HG03575 (cell line): Measurements from ENCODE around the gene NFIA.

Experiments
- ATAC-seq: cut with Tn5 transposase; IDR thresholded peaks from one replicate; pipeline ENCODE4 v1.9.1; 2021; ENCODE audit not compliant: unreplicated experiment, insufficient number of reproducible peaks, low FRiP score; ENCODE audit errors: extremely low read depth

NFIA gene

DNA sequence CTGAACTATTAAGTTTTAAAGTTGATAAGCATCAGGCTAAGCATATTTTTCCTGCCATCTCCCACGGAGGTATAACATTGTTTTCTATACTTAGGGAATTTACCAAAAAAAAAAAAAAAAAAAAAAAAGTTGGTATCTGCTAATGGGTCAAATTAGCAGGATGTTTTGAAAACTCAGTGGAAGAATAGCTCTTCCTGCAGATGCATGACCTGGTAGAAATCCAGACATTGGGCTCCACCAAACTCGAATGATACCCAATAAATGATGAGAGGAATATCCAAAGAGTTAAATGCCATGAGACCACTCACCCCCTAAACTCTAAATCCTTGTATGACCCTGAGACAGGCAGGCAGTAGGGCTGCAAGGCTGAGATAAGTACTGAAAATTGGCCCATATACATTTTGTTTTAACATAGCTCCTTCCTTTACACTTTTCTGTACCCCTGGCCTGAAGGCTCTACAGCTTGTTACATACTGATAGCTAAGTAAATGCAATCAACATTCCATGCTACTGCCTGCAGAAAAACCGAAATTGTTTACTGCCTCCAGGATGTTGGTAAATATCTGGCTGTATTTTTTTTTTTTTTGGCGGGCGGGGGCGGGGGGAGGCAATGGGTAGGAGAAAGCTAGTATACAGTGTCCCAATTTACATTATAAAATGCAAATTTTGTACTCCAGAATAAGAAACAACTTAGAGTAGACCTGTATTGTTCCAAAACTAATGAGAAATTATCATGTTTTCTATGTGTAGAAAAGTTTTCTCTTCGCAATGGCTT, 57.6 kb downstream of the NFIA start:
- ATAC-seq = no peak

DNA sequence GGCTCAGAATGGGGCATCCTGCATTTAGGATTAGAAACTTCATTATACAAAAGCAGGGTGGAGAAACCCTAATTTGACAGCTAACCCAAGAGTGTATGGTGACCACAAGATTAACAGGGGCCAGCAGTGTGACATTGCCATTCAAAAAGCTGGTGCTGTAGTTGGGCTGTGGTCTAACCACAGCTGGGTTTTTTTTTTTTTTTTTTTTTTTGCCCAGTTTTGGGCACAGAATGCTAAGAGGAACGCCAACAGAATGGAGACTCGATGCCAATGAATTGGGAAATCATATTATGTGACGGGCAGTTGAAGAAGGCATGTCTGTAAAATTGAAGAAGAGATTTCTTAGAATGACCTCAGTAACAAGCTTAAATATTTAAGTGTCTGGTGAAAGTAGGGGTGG, 58.4 kb downstream of the NFIA start:
- no peak for ATAC-seq

DNA sequence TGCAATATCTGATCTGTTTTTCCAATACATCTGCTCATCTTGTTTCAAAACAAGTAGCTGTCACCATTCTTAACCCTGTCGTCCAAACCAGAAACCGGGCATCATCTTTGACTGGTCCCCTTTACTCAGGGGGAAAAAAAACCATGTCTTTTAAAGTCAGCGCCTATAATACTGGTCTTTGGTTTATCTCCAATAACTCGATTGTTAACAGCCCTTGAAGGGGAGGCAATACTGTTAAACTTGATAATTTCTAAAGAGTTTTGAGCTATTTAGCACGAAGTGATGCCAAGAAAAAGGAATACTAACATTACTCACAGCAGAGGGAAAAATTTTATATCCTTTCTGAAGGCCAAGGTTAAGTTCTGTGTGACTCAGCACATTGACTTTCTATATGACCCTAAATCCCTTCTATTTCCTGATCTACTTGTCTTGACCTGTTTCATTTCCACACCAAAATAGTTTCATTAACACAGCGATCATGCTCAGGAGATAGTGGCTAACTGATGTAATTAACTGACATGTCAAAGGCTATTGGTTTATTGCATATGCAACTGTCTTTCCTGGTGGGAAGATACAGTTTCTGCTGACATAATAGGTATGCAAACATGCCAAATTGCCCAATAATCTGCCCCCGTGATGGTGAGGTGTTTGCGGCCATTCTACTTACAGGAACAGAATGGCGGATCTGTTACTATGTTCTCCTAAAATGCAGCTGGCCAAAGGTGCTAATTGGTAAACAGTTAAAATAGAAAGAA, 59.1 kb downstream of the NFIA start:
- ATAC-seq = no peak

DNA sequence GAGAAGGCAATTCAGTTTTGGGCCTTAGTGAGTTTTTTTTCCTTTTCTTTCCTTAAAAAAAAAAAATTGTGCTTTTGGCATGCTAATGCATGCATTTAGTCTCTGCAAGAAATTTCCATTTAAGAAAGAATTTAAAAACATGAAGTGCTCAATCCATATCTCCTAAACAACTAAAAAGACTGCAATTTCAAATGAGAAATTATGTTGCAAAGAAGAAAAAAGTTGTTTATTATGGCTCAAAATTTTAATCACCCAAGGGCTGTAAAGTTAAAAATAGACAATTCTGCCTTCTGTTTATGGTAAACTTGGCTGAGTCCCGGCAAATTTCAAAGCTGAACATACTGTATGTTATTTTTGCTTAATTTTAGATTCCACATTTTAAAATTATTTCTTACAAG, 59.7 kb downstream of the NFIA start:
- no peak for ATAC-seq

DNA sequence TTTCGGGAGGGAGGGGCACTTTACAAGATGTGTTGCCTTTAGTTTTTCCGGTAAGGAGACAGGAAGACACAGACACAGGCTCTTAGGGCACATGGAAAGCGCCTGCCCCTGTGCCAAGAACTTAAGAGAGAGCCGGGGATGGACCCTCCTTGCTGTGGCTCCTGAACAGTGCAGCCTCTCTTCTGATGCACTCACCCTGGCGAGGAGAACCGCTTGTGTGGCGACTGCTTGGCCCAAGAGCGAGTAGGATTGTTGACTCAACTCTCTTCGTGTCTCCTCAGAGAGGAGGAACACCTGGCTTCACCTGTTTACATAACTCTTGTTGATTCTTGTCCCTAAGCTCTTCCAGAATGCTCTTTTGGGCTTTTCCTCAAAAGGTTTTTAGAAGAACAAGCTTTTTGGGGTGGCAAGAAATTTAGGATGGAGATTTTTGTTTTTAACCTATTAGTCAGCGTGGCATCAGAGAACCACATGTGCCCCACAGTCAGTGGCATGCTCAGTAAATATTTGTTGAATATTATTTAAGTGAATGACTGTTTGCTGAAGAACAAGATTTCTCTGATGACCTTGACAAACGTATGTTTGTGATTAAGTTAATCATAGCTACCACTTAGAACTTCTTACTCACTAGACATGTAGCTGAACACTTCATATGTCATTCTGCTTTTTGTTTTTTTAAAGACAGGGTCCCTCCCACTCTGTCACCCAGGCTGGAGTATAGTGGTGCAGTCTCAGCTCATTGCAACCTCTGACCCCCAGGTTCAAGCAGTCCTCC, 60.6 kb downstream of the NFIA start:
- ATAC-seq = no peak

DNA sequence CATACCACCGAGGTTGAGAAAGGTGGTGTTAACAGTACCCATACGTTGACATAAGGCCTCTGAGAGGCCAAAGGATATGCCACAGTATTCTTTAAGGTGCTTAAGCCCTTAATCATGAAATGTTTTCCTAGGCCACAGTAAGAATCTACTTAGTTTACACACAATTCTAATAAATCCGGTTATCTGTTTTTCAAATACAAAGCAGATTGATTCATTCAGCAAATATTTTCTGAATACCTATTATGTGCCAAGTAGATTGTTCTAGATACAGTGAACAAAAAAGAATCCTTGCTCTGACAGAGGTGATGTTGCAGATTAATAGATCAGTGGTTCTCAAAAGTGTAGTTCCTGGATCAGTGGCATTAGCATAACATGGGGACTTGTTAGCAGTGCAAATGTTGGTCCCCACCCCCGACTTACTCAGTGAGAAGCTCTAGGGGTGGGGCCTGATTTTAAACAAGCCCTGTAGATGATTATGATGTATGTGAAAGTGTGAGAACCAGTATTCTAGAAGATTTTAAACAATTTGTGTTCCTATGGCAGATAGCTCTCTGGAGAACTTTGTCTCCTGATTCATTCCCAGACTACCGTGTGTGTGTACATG, 61.6 kb downstream of the NFIA start:
- ATAC-seq = no peak

DNA sequence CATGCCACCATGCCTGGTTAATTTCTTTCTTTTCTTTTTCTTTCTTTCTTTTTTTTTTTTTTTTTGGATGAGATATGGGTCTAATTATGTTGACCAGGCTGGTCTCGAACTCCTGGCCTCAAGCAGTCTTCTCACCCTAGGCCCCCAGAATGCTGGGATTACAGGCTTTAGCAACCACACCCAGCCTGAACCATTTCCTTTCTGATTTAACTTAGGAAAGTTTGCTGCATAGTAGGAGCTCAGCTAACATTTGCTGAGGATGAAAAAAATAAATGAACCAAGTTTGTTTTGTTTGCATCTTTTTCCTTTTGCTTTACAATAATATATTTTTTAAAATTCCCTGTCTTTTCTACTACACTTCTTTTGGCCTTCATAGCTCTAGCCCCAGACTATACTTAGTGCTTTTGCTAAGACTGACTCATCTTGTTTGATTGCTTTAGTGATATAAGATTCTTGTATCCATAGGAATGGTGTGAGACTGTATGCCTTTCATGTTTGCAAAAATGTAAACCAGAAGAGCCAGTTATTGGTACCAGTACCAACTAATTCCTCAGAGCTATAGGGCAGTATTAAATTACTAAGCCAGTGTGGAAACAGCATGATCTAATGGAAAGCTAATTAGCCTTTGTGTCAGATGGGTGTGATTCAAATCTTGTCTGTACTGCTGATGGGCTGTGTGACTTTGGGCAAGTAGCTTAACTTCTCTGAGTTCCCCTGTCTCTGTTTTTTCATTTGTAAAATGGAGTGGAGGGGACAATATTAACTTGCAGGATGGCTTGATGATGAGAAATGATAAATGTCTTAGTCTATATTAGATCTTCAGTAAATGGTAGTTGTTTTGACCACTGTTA, 66.9 kb downstream of the NFIA start:
- ATAC-seq = no peak

DNA sequence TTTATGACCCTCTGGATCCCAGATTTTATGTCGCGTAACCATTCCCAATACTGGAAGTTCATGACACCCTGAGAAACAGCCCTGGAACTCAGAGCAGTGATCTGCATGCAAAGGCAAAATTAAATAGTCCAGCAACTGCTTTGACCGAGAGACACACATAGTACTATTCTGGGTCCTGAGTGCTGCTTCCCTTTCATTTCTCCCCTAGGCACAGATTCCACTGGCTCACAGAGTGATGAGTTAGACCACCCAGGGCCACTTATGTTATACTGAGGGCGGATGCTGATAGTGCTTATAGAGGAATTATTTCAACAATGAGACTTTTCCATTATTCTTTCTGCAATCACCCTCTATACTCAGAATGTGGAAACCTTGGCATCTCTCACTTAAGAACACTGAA, 69.2 kb downstream of the NFIA start:
- no peak for ATAC-seq

DNA sequence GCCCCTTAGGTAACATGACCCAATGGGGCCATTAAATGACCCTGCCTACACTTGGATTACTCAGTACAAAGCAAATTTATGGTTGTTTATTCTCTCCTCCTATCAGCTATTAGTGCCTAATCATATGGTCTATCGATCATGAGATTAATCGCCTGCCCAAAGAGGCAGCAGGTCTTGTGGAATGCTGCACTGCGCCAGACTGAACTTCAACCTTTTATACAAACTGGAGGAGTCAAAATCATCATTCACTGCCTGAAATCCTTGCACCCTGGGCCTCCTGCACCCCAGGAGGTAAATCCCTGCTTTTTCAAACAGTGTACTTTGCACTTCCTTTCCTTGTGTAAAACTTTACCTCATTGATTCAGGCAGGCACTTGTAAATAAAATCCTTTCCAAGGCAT, 69.7 kb downstream of the NFIA start:
- no peak for ATAC-seq

DNA sequence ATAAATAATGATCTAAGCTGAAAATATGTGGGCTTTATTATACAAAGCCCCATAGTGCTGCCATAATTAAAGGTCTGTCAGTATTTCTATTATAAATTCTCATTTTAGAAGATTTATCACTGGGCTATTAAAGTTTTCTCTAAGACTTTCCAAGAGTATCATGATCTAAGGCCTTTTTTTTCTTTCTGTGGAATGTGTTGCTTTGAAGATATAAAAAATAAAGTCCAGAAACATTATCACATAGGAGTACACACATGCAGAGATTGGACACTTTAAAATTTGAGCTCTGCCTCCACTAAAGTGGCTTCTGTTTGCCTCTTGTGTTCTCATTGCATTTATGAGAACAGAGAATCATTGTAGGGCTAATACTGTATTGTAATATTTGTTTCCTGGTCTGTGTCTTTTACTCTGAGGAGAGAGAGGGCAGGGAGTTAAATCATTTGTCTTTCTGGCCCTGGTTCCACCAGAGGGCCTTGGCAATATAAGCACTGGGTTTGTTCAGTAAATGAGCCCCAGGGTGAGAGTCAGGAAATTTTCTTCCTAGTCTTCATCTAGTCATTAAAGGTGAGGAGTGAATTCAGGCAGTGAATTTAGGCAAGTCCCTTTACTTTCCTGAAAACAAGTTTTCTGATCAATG, 70.2 kb downstream of the NFIA start:
- no peak for ATAC-seq

DNA sequence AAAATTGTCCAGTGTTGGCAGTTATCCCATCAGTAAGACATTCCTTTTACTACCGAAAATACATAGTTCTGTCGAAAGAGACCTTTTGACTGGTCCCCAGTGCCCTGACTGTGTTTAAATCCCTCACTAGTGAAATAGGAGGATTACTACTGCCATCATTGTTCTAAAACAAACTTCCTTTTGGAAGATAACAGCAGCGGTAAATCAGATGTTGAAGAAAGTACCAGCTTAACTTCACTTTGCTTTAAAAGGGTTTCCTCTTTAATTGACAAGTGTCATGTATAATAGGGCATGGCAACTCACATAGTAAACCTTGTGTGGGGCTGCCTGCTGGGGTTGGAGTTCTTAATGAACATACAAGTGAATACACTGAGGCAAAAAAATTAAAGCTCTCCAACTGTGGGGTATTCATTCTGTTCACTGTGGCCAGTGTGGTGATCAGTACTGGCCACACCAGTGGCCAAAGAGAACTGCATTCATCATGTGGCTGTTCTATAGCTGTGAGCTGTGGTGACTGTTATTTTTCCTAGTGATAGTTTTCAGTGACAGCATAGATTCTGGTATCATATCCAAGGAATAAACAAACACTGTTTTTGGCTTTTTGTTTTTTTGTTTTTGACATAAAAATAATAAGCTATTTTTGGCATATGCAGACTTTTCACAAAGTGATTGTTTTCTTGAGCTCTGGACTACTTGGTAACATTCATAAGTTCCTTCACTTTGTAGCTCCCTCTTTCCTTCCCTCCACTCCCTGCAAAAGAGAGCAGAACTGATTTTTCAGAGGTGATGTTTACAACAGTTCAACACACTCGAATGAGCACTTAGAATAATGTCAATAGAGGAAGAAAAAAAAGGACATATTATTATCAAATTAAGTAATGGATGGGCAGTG, 74.5 kb downstream of the NFIA start:
- no peak for ATAC-seq

DNA sequence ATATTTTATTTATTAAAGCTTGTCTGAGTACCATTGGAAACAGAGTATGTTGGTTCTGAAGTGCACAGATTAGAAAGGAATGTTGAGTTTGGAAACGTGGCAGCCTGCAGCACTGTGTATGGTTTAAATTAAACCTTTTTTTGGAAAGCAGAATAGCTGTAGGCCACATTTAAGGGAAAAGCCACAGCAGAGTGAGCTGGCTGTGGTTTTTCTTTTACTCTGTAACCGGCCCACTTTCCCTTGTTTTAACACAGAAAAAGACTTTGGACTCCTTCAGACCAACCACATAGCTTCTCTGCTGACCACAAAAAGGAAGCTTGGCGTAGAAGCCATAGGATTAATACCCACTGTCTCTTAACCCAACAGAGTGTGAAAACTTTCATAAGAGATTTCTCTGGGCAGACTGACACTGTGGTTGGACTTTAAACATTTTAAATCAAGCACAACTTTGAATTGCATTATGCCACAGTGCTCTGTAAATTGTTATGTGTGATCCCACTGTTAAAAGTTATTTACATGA, 75.2 kb downstream of the NFIA start:
- no peak for ATAC-seq

DNA sequence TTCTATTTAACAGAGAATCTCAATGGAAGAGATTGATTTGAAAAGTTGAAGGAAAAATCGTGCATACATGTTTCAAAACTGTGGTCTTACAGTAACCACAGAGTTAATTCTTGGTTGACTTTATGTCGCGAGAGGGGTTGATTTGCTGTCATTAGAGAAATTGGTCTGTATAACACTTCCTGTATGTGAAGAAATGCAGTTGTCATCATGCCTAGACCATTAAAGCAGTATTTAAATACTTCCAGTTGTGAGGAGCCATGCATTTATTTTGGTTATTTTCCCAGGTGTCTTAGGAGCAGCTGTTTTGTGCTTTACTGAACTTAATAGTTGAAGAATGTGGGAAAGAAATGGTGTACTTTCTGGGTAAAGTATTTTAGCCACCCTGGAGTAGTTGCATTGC, 76.2 kb downstream of the NFIA start:
- ATAC-seq = no peak

DNA sequence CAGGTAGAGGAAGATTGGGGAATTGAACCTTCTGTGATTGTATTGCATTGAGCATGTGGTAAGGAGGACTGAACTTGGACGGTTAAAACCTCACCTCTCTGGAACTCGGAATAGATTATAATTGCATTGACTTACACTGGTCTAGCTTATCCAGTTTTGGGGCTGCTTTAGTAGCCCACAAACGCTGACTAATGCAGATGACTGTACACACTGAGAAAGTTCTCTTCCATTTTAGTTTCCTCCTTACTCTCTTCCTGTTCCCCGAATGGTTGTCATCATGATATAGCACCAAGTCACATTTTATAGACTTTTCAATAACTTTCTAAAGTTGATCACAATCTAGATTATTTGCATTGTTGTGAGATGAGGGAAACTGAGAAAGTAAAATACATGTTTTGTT, 78.2 kb downstream of the NFIA start:
- no peak for ATAC-seq

DNA sequence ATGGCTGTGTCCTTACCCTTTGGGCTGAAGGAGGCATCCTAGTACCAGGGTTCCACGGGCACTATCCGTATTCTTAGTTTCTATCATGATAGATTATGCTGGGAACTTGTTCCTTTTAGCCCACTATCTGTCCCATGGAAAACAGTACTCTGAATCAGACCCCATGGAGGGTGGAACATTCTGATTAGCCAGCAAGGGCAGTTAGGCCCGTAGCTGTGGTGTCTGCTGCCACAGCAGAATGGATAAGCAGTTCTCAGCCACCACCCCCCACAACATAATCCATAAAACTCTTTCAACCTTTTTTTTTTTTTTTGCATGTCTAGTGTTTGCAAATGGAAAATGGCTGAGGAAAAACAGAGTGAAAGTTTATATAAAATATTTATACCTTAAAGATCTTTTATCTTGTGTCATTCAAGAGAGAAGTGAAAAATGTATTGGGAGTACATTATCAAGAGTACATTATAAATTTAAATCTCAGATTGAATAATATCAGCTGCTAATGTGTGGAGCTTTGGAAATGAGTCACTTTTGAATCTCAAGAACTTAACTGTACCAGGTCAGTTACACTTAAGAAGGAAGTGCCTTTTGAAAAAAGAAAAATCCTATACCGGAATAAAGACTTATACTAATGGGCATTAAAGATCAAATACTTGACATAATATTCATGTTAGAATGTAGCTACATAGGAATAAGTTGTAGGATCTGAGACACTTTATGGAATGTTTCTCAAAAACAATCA, 80.3 kb downstream of the NFIA start:
- ATAC-seq = no peak

DNA sequence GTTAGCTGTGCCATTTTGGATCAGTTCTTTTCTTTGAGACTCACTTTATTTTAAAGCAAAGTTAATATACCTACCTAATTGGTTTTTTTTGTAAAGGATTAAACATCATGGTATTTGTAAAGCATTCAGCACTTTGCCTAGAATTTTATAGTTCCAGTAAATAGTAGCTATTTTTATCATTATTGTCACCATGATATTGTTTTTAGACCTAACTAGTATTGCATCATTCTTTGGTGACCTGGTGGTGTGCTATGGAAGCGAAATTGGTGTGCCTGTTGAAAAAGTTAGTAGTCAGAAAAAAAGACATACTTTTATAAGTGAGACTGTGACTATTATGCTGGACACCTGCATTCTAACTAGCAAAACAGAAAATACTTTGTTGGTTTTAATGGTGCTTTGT, 81.0 kb downstream of the NFIA start:
- no peak for ATAC-seq

DNA sequence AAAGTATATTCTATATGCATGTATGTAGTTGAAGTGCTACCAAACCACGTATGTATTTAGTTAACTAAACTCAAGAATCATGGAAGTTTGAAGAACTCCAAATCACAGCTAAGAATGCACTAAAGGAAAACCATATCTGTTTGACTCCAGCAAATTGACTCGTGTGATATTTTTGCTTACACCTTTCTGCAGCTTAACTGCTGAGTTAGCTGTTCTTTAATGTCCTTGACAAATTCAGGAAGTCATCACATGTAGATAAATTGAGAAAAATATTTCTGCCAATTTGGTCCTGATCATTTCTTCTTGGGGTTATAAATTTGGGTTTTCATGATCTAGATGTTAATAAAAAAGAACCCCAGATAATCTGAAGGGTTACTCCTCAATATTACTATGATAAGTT, 83.0 kb downstream of the NFIA start:
- ATAC-seq = no peak
